ENCODE results near the gene COL23A1. TPM values are rescaled to one million over a fixed set of nuclear protein-coding genes. Genes with fewer than 3 reads are reported as not detected.

Gene COL23A1
- total RNA-seq, 4 donors from 2014 or later = 0.83 to 1.8 (median 1.5) TPM

GRCh38 chr5:178225174-178225573 lies 365.0 kb downstream of the COL23A1 start:
- peaks cover 4 to 15% (median 8%) of the 10 kb centered on the region in 4 donors for H3K4me1 ChIP-seq
- WGBS = 75% methylated on average over 5 of the region's 6 CpGs
- intact Hi-C loops (cut with DNase I) = no loop called here
- H3K9me3 ChIP-seq = no peaks in the 10 kb centered on the region
- no peak overlapping the region for H3K4me3 ChIP-seq
- no peak overlapping the region for H3K27ac ChIP-seq (replicated peaks in 1 of 4)
- TF ChIP-seq POLR2AphosphoS5 (IDR thresholded peaks at IDR 0.05) = no peak
- no peak for TF ChIP-seq EP300 (IDR thresholded peaks at IDR 0.05)
- TF ChIP-seq POLR2A (IDR thresholded peaks at IDR 0.05; ENCODE audit: low read depth) = no peak
- no peak for TF ChIP-seq CTCF (IDR thresholded peaks at IDR 0.05)
- H3K27me3 ChIP-seq = no peaks in the 10 kb centered on the region
- no peak for DNase-seq (ENCODE audit: extremely low spot score)
- H3K36me3 ChIP-seq = peaks cover 20 to 96% (median 73%) of the 10 kb centered on the region in 4 donors

GRCh38 chr5:178224403-178224802 lies 365.8 kb downstream of the COL23A1 start:
- H3K4me1 ChIP-seq = peaks cover 0 to 7% (median 2%) of the 10 kb centered on the region in 4 donors
- no peak overlapping the region for H3K4me3 ChIP-seq
- 92% methylated on average over 14 of the region's 17 CpGs for WGBS
- H3K27ac ChIP-seq (replicated peaks in 1 of 4) = no peak overlapping the region
- TF ChIP-seq CTCF (IDR thresholded peaks at IDR 0.05) (no peak), POLR2A (IDR thresholded peaks at IDR 0.05; ENCODE audit: low read depth) (no peak), EP300 (IDR thresholded peaks at IDR 0.05) (no peak), POLR2AphosphoS5 (IDR thresholded peaks at IDR 0.05) (no peak)
- H3K27me3 ChIP-seq = no peaks in the 10 kb centered on the region
- no peaks in the 10 kb centered on the region for H3K9me3 ChIP-seq
- intact Hi-C loops (cut with DNase I) = no loop called here
- DNase-seq (ENCODE audit: extremely low spot score) = no peak
- peaks cover 16 to 96% (median 73%) of the 10 kb centered on the region in 4 donors for H3K36me3 ChIP-seq

- 64% methylated on average over 9 of the region's 13 CpGs for WGBS
- intact Hi-C loops (cut with DNase I) = no loop called here
- Histone ChIP-seq H3K4me3 (no peak overlapping the region), H3K4me1 (peaks cover 0 to 5% (median 2%) of the 10 kb centered on the region in 4 donors), H3K36me3 (peaks cover 11 to 95% (median 69%) of the 10 kb centered on the region in 4 donors), H3K27me3 (no peaks in the 10 kb centered on the region), H3K27ac (replicated peaks in 1 of 4) (no peak overlapping the region), H3K9me3 (no peaks in the 10 kb centered on the region)
- TF ChIP-seq POLR2AphosphoS5 (IDR thresholded peaks at IDR 0.05) = no peak
- no peak for TF ChIP-seq POLR2A (IDR thresholded peaks at IDR 0.05; ENCODE audit: low read depth)
- no peak for TF ChIP-seq EP300 (IDR thresholded peaks at IDR 0.05)
- TF ChIP-seq CTCF (IDR thresholded peaks at IDR 0.05) = no peak
- DNase-seq (ENCODE audit: extremely low spot score) = no peak
Measured at GRCh38 chr5:178223828-178224335, 366.3 kb downstream of the COL23A1 start.

- WGBS = 88% methylated on average over 5 of the region's 5 CpGs
- Histone ChIP-seq H3K36me3 (peaks cover 7 to 94% (median 66%) of the 10 kb centered on the region in 4 donors), H3K27ac (replicated peaks in 1 of 4) (no peak overlapping the region), H3K4me1 (peaks cover 0 to 5% (median 2%) of the 10 kb centered on the region in 4 donors), H3K9me3 (no peaks in the 10 kb centered on the region), H3K27me3 (no peaks in the 10 kb centered on the region), H3K4me3 (no peak overlapping the region)
- TF ChIP-seq POLR2AphosphoS5 (IDR thresholded peaks at IDR 0.05) (no peak), EP300 (IDR thresholded peaks at IDR 0.05) (no peak), POLR2A (IDR thresholded peaks at IDR 0.05; ENCODE audit: low read depth) (no peak), CTCF (IDR thresholded peaks at IDR 0.05) (no peak)
- intact Hi-C loops (cut with DNase I) = no loop called here
- no peak for DNase-seq (ENCODE audit: extremely low spot score)
Measured at GRCh38 chr5:178223196-178223773, 366.9 kb downstream of the COL23A1 start.
